ENCODE results near the gene CLIC4.
"Not testable (repeated sequence)": the region's sequence is repeated elsewhere in the genome, so short reads cannot be mapped to it uniquely, and the experiment has no call there.

Gene CLIC4

DNA sequence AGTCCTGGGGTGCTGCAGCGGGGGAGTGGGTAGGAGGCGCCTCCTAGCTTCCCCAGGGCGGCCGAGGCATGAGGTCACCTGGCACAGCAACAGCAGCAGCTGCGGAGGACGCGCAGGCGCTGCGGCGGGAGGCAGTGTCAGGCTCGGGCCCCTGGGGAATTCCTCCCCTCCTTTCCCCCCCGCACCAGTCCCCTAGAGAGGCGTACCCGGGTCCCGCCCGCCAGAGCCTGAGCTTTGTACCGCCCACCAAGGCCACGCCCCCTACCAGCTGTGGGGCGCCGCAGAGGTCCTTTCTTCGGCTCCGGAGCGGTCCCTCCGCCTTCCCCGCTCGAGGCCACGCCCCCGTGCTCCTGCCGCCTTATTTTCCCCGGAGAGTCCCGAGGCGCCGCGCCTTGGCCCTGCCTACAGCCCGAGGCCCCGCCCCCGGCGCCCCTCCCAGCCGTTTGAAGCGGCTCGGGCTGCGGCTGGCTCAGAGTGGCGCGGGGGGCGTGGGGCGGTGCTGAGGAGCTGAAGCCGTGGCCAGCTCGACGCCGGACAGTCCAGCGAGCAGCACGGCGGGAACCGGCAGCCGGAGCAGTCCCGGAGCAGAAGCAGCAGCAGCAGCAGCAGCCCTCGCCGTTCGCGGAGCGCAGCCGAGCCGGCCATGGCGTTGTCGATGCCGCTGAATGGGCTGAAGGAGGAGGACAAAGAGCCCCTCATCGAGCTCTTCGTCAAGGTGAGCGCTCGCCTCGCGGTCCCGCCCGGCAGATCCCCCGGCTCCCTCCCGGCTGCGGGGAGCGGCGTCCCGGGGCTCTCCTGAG lies at the start of gene CLIC4:
Gene CLIC4, plus strand, starts transcription at position 537 of the 800 bp plus-strand sequence. Its CDS starts 107 bp downstream, at position 644.
- DNase-seq = peak; percentile 97

DNA sequence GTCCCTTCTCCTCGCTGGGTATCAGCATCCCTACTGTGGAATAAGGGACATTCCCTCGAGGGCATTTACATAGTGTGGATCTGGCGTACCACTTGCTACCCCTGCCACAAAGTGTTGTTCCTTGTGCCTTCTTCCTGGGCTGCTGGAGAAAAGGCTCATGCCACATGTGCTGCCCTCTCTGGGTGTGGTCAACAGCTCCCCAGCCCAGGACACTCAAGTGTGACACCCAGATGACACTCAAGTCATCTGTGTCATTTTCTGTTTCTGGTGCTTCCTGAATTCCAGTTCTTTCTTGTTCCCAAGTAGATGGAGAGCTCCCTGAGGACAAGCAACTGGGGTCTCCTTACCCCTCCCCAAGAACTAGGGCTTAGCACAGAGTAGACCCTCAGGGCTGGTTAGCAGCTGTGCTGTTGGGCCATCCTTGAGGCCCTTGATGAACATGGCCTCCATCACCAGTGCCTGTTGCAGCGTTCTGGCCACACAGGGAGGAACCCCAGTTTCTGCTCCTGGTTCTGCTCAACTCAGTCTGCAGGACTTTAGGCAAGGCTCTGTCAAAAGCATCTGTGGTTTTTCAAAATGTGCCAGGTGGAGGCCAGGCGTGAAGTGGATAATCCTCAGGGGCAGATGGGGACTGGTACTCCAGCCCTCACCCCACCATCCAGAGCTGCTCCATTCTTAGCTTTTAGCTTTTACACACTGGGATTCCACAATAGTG lies 49.0 kb upstream of the CLIC4 start:
- DNase-seq = no peak

DNA sequence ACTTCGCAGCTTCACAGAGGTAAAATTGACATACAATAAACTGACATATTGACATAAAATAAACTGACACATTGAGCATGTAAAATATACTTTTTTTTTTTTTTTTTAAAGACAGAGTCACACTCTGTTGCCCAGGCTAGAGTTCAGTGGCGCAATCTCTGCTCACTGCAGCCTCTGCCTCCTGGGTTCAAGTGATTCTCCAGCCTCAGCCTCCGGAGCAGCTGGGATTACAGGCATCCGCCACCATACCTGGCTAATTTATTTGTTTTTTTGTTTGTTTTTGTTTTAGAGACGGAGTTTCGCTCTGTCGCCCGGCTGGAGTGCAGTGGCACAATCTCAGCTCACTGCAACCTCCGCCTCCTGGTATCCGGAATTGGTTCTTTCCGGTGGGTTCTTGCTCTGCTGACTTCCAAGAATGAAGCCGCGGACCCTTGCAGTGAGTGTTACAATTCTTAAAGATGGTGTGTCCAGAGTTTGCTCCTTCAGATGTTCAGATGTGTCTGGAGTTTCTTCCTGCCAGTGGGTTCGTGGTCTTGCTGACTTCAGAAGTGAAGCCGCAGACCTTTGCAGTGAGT lies 48.4 kb upstream of the CLIC4 start:
- DNase-seq = no peak

DNA sequence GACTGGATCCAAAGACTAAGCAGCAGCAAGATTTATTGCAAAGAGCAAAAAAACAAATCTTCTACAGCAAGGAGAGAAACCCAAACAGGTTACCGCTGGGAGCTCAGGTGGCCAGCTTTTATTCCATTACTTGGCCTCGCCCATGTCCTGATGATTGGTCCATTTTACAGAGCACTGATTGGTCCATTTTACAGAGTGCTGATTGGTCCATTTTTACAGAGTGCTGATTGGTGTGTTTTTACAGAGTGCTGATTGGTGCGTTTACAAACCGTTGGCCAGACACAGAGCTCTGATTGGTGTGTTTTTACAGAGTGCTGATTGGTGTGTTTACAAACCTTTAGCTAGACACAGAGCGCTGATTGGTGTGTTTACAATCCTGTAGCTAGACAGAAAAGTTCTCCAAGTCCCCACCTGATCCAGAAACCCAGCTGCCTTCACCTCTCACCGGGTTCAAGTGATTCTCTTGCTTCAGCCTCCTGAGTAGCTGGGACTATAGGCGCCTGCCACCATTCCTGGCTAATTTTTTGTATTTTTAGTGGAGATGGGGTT lies 47.7 kb upstream of the CLIC4 start:
- DNase-seq = not testable (repeated sequence)

DNA sequence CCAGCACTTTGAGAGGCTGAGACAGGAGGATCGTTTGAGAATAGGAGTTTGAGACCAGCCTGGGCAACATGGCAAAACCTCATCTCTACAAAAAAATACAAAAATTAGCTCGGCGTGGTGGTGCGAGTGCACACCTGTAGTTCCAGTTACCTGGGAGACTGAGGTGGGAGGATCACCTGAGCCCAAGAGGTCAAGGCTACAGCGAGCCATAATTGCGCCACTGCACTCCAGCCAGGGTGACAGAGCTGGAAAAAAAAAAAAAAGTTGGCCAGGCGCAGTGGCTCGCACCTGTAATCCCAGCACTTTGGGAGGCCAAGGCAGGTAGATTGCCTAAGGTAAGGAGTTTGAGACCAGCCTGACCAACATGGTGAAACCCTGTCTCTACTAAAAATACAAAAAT lies 46.9 kb upstream of the CLIC4 start:
- DNase-seq = not testable (repeated sequence)

DNA sequence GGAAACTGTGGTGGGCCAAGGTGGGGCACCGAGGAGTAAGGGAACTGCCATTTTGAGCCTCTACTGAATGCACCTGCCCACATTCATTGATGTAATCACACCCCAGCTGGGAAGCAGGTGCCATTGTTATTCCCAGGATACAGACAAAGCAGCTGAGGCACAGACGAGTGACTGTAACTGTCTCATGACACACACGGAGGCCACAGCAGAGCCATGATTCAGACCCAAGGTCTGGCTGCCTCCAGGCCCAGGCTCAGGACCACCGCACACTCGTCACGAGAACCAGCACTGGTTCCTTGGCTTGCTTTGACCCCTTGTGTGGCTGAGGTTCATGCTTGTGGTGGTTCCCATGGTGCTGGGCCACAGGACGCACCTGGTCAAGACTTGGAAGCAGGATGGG lies 45.6 kb upstream of the CLIC4 start:
- peak; percentile 67 for DNase-seq

DNA sequence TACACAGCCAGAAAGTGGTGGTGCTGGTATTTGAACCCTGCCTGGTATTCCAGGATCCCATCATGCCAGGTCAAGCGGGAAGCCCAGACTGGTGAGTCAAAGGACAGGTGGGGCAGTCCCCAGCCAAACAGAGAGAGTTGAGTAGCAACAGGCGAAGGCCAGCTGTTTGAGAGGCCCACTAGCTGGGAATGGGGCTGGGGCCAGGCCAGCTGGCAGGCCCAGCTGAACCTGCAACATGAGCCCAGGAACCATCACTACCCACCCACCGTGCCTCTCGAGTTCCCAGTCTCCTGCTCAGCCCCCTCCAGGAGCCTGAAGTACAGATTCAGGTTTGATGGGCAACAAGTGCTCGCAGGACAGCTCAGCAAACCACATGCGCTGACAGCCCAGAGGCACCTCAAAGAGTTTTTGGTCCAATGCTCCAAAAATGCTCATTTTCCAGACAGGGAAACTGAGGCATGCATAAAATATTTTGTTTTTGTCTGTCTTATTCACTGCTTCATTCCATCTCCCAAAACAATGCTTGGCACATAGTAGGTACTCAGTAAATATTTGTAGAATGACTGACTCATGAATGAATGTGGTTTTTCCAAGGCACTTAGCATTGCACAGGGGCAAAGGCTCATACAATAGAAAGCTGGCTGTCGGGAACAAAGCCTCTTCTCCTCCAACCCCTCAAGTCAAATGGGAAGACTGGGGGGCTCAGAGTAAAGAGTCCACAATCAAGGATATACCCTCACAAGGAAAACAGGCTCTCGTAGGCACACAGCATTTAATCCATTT lies 42.5 kb upstream of the CLIC4 start:
- DNase-seq = peak; percentile 16

DNA sequence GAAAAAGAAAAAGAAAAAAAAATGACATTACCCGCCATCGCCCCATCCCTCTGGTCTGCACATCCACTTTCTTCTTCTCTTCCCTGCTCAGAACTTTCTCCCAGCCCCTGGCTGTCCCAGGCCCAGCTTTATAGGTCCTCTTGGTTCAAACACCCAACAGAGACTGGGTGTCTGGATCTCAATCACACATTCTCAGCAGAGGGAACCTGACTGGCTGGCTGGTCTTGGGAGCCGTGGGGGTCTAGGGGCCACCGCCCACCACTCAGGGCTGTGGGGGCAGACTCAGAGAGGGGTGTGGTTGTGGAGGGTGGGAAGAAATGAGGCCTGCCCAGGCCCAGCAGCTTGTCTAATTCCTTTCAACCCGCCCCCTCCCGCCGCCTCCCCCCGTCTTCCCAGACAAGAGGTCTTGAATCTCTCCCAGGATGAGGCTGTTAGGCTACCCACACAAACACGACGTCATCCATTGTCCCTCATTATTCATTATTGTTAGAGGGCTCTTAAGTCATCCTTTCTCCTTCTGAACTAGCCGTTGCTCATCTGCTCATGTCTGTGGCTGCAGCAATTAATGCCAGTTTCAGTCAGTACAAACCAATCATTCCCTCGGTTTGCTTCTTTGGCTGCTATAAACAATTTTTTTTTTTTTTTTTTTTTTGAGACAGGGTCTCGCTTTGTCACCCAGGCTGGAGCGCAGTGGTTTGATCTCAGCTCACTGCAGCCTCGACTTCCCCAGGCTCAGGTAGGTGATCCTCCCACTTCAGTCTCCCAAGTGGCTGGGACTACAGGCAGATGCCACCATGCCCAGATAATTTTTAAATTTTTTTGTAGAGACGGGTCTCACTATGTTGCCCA lies 40.6 kb upstream of the CLIC4 start:
- DNase-seq = peak; percentile 8

DNA sequence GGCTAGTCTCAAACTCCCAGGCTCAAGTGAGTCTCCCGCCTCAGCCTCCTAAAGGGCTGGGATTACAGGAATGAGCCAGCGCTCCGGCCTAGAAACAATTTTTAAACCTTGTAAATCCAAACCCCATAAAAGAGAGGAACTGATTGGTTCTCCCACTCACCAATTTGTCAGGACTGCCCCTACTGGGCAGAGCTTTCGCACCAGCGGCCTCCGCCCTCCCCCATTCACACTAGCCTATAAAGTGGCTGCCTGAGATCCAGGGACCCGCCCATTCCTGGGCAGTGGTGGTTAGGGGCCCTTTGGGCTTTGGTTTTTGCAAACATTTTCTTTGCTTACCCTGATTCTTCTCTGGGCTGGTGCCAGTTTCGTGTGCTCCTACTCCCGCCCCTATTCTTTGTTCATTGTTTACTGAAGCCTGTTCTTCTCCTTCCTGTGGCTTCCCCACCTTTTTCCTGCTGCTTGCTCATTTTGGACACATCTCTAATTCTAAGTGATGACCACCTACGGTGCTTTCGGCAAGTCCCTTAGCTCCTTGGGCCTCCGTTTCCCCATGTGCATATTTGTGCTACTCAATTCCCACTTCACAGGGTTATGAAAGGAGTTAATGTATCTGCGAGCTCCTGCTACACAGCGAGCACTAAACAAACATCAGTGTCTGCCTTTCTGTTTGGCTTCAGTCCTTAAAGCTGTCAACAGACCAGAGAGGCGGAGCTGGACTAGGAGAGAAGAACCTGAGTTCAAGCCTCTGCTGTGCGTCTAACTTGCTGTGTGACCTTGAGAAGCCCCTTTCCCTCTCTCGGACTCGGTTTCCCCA lies 39.8 kb upstream of the CLIC4 start:
- peak; percentile 90 for DNase-seq

DNA sequence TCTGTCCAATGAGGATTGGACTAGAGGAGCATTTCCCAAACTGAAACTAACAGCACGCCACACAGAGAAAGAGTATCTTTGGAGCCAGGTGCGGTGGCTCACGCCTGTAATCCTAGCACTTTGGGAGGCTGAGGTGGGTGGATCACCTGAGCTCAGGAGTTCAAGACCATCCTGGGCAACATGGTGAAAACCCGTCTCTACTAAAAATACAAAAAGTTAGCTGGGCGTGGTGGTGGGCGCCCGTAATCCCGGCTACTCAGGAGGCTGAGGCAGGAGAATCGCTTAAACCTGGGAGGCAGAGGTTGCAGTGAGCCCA lies 39.2 kb upstream of the CLIC4 start:
- DNase-seq = not testable (repeated sequence)

DNA sequence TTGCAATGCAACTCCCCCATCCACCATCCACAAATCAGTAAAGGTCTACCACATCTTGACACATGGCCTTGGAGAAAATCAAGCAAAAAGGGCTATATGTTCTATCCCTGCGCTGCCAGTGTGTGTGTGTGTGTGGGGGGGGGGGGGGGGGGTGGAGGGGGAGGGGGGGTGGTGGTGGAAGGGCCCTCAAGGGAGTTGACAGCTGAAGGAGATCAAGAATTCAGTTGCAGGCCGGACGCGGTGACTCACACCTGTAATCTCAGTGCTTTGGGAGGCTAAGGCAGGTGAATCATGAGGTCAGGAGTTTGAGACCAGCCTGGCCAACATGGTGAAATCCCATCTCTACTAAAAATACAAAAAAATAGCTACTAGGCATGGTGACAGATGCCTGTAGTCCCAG lies 37.6 kb upstream of the CLIC4 start:
- no peak for DNase-seq

DNA sequence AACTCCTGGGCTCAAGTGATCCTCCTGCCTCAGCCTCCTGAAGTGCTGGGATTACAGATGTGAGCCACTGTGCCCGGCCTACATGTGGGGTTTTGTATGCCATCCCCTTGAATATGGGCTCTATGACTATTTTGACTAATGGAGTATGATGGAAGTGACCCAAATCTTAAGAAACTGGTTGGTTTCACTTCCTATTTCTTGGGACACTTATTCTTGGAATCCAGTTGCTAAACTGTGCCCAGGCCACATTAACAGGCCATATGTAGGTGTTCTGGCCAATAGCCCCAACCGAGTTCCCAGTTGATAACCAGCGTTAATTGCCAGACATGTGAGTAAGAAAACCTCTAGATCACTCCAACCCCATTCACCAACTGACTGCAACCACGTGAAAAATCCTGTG lies 36.3 kb upstream of the CLIC4 start:
- DNase-seq = no peak

DNA sequence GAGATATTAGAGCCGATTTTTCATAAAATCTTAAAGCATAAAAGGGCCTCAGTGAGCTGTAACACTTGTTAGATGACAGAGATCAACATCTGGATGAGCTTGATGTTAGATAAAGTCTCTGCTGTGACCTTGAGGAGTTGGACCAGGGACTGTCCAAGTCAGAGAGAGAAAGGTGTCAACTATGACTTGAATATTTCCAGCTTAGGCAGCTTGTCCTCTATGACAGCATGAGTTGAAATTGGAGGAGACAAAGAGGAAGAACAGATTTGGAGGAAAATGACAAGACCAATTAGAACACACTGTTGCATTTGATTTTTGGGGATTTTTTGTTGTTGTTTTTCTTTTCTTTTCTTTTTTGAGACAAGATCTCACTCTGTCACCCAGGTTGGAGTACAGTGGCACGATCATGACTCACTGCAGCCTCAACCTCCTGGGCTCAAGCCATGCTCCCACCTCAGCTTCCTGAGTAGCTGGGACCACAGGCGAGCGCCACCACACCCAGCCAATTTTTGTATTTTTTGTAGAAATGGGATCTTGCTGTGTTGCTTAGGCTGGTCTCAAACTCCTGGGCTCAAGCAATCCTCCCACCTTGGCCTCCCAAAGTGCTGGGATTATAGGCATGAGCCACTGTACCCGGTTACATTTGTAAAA lies 35.3 kb upstream of the CLIC4 start:
- no peak for DNase-seq

DNA sequence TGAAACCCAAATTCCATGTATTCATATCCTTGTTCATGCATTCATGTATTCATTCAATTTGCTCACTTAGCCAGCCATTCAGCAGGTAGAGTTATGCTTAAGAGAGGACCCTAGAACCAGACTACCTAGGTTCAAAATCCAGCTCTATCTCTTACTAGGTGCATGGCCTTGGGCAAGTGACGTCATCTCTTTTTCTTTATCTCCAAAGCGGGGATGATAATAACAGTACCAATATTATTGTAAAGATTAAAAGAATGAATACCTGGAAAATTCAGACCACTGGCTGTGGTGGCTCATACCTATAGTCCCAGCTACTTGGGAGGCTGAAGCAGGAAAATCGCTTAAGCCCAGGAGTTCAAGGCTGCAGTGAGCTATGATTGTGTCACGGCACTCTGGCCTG lies 33.9 kb upstream of the CLIC4 start:
- no peak for DNase-seq

DNA sequence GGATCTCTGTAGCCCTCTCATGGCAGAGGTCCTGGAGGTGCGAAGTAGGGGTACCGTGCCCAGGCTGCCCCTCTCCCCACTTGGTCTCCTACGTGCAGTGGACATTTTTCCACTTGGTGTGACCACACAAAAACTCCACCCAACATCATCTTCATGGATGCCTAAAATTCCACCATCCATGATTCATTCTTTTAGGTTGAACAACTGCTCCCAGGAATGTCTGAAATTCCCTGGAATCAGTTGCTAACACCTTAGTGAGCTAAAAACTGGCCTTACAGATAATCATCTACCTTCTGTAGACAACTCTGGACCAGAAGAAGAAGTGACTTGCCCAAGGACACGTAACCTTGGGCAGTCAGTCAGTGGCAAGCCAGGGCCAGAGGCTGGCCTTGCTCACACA lies 32.1 kb upstream of the CLIC4 start:
- DNase-seq = no peak

DNA sequence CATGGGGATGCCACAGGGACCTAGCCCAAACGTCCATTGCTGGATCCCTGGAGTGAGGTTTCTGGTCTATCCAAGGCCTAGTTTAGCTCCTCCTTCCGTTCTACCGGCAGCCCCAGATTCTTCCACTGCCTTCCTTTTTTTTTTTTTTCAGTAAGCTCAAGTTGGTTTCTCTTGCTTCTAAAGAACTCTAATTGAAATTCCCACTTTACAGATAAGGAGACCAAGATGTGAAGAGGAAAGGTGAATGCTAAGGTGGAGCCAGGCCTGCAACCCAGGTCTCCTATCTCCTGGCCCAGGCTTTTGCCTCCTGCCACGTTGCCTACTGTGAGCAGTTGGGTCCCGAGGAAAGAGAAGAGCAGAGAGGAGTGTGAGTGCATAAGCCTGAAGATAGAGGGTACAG lies 31.5 kb upstream of the CLIC4 start:
- DNase-seq = no peak

DNA sequence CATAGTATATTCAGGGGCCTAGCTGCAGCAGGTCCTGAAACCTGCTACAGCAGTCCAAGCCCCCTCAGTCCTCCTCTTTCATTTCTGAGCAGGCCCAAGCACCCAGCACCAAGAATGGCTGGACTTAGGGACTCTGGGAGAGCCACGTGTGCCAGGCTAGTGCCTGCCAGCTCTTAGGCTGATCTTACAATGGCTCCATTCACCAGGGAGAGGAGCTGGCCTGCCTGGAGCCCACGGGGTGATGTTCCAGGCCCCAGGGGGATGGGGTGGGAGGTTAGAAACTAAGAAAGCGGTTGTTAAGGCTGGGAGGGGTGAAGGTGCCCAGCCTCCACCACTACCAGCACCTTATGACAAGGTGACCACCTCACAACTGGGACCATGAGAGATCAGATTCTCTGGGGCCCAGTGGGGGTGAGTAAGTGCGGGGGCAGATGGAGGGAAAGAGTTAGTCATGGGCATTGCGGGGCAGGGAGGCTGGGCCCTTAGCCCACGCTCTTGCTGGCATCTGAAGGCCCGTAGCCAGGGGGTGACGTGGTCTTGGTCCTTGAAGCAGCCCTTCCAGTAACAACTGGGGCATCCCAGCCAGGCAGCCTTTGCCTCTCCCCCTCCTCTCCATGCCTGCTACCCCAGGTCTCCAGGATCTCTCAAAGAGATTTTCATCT lies 30.3 kb upstream of the CLIC4 start:
- no peak for DNase-seq

DNA sequence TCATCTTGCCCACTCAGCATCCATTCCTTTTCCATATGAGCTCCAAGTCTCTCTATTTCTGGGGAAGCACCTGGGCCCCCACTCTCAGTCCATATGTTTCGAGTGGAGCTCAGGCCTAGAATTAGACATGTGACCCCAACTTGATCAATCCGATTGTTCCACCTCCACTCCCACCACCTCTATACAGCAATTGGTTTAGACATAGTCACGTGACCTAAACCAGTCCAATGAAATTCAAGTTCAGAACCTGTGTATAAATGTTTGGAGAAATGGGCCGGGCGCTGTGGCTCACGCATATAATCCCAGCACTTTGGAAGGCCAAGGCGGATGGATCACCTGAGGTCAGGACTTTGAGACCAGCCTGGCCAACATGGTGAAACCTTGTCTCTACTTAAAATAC lies 29.6 kb upstream of the CLIC4 start:
- no peak for DNase-seq

DNA sequence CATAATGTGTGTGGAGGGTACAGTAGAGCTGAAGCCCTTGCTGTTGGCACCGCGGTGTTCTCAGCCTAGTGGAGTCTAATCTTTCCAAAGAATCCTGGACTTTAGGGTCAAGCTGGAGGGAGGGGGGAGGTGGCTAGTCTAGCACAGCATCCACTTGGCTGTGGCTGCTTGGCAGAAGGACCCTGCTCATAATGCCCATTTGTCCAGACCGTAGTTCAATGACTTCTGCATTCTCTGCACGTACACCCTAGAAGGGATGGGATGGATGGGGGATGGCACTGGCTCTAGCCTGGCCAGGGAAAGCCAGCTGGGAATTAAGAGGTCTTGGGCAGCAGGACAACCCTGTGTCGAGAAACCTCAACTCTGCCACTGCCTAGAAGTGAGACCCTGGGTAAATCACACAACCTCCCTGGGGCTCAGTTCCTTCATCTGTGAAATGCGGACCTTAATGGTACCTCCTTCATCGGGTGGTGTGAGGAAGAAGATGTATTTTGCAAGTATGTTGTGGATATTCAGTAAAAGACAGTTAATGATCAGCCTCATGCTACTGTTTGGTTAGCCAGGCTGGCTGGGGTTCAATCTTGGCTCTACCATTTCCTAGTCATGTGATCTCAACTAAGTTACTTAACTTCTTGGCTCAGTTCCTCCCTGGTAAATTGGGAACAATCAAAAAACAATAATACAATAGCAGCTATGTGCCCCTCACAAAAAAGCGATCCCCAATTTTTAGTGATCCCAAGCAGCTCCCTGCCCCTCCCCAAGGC lies 27.2 kb upstream of the CLIC4 start:
- no peak for DNase-seq

Data from NCI-H146 (cell line).